NOMO-1 treated with dmso at 0.1 percent for 144 hours (cell line): ENCODE results near the gene ARL2.

ENCODE experiments used
- DNase-seq: peaks from one replicate; lab custom pipeline; 2025; ENCODE audit not compliant: unreplicated experiment; lab: John Stamatoyannopoulos, UW

Gene ARL2

GRCh38 chr11:65045061-65045460 is 31.1 kb downstream of the ARL2 start:
- no peak for DNase-seq

GRCh38 chr11:65045728-65046127 is 31.8 kb downstream of the ARL2 start:
- DNase-seq, result no peak

- DNase-seq, result no peak
Measured at GRCh38 chr11:65047581-65048422, 33.8 kb downstream of the ARL2 start.

- no peak for DNase-seq
Measured at GRCh38 chr11:65051398-65051858, 37.5 kb downstream of the ARL2 start.

GRCh38 chr11:65053827-65054508 is 40.0 kb downstream of the ARL2 start:
- no peak for DNase-seq

GRCh38 chr11:65055538-65055937 is 41.6 kb downstream of the ARL2 start:
- no peak for DNase-seq

GRCh38 chr11:65056999-65057398 is 43.0 kb downstream of the ARL2 start:
- DNase-seq, result no peak

- no peak for DNase-seq
Measured at GRCh38 chr11:65057526-65057925, 43.6 kb downstream of the ARL2 start.

- no peak for DNase-seq
Measured at GRCh38 chr11:65058012-65058411, 44.1 kb downstream of the ARL2 start.

GRCh38 chr11:65058419-65059054 is 44.6 kb downstream of the ARL2 start, which contains the start of gene NAALADL1:
Gene NAALADL1, minus strand, starts transcription at chr11:65058553. Its CDS starts 32 bp downstream, at chr11:65058521.
- no peak for DNase-seq

- no peak for DNase-seq
Measured at GRCh38 chr11:65059523-65059922, 45.6 kb downstream of the ARL2 start.

GRCh38 chr11:65059959-65060824 is 46.2 kb downstream of the ARL2 start:
- no peak for DNase-seq

- peak; percentile 43 for DNase-seq
Measured at GRCh38 chr11:65060913-65061408, 47.0 kb downstream of the ARL2 start.

- no peak for DNase-seq
Measured at GRCh38 chr11:65063532-65063931, 49.6 kb downstream of the ARL2 start.

- no peak for DNase-seq
Measured at GRCh38 chr11:65064847-65065240, 50.9 kb downstream of the ARL2 start.

GRCh38 chr11:65065851-65066250 is 51.9 kb downstream of the ARL2 start:
- no peak for DNase-seq

GRCh38 chr11:65066315-65066714 is 52.4 kb downstream of the ARL2 start:
- no peak for DNase-seq

- DNase-seq, result no peak
Measured at GRCh38 chr11:65066805-65067291, 52.9 kb downstream of the ARL2 start.

- DNase-seq, result no peak
Measured at GRCh38 chr11:65067446-65067845, 53.5 kb downstream of the ARL2 start.

- no peak for DNase-seq
Measured at GRCh38 chr11:65069217-65069616, 55.3 kb downstream of the ARL2 start.
